Activated T-cell treated with anti-CD3 and anti-CD28 coated beads, Interleukin-2, amount 50 U/mL, for 48 hours (primary cell): Measurements from ENCODE around the gene MED13L.
"Not testable (repeated sequence)": the region's sequence is repeated elsewhere in the genome, so short reads cannot be mapped to it uniquely, and the experiment has no call there.

Source experiments
- DNase-seq, 2 experiments: peaks; one replicate each; pipeline ENCODE4 v3.0.0-alpha.2; 2020

MED13L gene

GRCh38 chr12:116043659-116044535 lies 233.6 kb downstream of the MED13L start:
- DNase-seq = no peak

- DNase-seq = no peak
Observed at GRCh38 chr12:116040402-116040801, 237.1 kb downstream of the MED13L start.

GRCh38 chr12:116039081-116039480 lies 238.4 kb downstream of the MED13L start:
- DNase-seq = no peak

DNA sequence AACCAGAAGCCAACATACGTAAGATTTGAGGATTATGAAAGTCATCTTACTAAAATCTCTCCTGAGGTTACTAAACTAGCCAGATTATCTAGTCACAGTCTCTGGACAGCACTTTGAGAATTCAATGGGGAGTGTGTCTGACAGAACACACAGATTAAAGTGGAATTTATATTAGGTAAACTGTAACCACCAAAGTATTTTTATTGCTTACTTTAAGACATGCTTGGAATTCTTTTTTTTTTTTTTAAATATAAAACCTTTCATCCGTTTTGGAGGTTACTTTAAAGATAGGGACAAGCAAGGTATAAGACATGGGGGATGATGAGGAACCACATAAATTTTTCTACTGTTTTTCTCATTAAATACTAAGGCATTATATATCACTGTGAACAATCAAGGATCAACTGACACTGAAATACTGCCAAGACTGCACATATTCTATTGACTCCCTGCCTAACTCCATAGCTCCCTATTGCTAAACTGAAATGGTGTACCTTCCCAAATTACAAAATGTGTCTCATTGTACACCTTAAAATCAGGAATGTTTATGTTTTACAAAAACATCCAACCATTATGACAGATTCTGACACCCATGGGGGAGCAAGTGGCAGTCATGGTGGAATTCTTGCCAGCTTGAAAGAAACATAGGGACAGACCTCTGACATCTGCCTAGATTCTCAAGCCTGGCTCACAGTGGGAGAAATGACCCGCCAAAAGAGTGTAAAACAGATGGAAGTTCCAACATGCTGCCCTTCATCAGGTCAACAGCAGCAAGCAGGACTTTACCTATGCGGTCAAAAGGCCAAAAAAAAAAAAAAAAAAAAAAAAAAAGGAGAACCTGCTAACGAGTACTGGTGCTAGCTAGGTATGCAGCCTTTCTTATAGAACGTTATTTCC lies 239.3 kb downstream of the MED13L start:
- DNase-seq = no peak

- DNase-seq = no peak
Observed at GRCh38 chr12:116033765-116034164, 243.7 kb downstream of the MED13L start.

DNA sequence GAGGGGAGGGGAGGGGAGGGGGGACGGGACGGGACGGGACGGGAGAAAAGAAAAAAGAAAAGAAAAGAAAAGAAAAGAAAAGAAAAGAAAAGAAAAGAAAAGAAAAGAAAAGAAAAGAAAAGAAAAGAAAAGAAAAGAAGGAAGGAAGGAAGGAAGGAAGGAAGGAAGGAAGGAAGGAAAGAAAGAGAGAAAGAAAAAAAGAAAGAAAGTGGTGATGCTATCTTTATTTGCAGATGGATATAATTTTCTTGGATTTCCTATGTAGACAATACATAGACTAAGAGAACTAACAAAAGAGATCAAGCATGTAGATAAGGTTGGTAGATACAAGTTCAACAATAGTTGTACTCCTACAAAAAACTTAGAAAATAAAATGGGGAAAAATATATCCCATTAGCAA lies 245.9 kb downstream of the MED13L start:
- not testable (repeated sequence) for DNase-seq

GRCh38 chr12:116028619-116029018 lies 248.9 kb downstream of the MED13L start:
- DNase-seq = no peak

DNA sequence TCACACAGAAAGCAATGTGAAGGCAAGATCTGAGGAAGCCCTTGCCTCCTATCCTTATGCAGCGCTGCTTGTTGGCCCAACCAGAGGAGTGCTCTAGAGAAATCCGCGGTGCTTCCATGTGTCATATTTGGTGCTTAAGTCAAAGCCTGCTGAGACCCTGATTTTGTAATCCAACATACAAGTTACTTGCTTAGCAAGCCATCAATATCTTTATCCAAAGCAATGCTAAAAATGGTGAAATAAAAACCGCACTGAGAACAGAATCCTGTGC lies 250.0 kb downstream of the MED13L start:
- no peak for DNase-seq

- no peak for DNase-seq
Observed at GRCh38 chr12:116026768-116027550, 250.5 kb downstream of the MED13L start.

DNA sequence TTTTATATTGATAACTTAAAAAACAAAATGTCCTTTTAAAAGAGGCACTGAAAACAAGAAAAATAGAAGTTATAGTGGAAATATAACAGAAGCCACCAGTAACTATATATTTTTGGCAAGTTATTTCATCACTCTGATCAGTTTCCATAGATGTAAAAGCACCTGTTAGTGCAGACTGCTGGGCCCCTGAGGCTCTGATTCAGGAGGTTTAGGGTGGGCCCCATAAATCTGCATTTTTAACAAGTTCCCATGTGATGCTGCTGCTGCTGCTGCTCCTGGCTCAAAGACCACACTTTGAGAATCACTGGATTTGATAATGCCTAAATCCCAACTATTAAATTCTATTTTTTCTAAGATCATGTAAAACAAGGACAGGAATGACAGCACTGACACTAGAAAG lies 251.1 kb downstream of the MED13L start:
- DNase-seq = no peak

- DNase-seq = no peak
Observed at GRCh38 chr12:116024769-116025168, 252.7 kb downstream of the MED13L start.

GRCh38 chr12:116019415-116019814 lies 258.1 kb downstream of the MED13L start:
- DNase-seq = no peak

DNA sequence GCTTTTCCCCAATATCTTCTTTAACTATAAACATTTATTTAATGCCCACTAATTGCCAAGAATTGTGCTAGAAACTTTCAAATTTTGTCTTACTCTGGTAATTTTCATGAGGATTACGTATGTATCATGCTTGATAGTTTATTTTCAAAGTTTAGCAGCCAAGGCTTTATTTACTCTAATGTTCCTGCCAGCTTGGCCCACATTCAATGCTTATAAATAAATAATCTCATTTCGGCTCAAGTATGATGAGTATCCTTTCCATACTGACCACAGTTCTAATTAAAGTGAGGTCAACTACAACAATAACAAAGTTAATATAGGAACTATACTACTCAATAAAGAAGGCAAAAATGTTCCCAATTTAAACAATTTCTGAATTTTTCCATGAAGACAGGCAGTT lies 259.2 kb downstream of the MED13L start:
- DNase-seq = no peak

GRCh38 chr12:116015525-116015924 lies 262.0 kb downstream of the MED13L start:
- DNase-seq = no peak

- DNase-seq = no peak
Observed at GRCh38 chr12:116012757-116013156, 264.7 kb downstream of the MED13L start.

DNA sequence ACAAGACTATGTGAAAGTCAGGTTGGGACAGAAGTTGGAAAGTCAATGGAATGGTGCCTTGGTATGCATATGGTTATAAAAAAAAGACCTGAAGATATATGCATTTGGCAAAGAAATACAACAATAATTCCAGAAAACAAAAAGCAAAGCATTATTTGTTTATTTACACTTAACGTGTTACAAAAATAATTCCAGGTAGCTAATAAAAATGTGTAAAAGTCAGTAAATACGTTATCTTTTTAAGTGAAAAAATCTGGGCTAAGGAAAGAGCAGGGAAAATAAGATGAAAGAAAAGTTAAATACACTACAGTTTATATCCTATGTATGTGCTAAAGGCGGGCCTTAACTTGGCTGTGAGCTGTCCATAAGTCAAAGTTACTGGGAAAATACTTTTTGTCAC lies 266.3 kb downstream of the MED13L start:
- DNase-seq = no peak

GRCh38 chr12:116010467-116010866 lies 267.0 kb downstream of the MED13L start:
- no peak for DNase-seq

- DNase-seq = no peak
Observed at GRCh38 chr12:116009805-116010204, 267.7 kb downstream of the MED13L start.

DNA sequence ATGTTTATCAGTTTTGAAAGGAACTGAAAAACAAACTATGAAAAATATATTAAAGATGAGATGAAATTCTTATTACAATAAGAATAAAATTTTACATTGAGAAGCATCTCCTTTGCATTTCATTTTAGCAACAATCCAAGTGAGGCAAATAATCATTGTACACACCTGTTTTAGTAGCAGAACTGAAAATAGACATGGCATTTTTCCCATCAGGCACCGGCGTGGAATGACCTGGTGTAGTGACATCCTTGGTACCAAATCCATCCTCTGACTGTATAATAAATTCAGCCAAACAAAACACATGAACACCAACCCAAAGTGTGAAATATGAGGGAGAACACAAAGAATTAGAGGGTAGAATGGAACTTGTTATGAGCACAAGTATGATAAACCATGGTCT lies 271.4 kb downstream of the MED13L start:
- no peak for DNase-seq

- no peak for DNase-seq
Observed at GRCh38 chr12:116002890-116003536, 274.5 kb downstream of the MED13L start.

- DNase-seq = no peak
Observed at GRCh38 chr12:116000252-116000651, 277.2 kb downstream of the MED13L start.

DNA sequence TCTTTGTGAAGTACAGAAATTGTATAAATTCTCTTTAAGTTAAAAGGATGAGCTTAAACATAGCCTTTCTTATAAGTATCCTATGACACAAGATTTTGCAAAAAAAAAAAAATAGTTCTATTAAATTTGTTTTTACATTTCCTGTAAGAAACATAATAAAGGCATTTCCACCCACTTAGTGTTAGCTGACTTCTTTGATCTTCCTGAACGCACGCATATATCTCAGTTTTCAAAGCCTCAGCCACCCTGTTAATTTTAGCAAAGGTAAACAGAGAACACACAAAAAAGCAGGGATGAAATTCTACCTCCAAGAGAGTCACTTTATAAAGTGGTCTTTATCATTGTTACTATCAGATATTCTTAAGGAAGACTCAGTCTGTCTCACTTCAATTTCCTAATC lies 277.9 kb downstream of the MED13L start:
- no peak for DNase-seq
